ENCODE data around the gene TEX261. TPM values are rescaled to one million over a fixed set of nuclear protein-coding genes. Genes with fewer than 3 reads are reported as not detected.

TEX261 gene
- total RNA-seq, 1 donor from 2014 or later, result 36.4 TPM

- ATAC-seq, result no peak
- peak; percentile 10 for DNase-seq (ENCODE audit: low spot score)
Measured at GRCh38 chr2:70983506-70984227, 11.0 kb downstream of the TEX261 start.

- ATAC-seq (no peak), DNase-seq (ENCODE audit: low spot score) (peak; percentile 23)
Measured at GRCh38 chr2:70982971-70983370, 11.7 kb downstream of the TEX261 start.

- DNase-seq (ENCODE audit: low spot score), result peak; percentile 37
- no peak for ATAC-seq
Measured at GRCh38 chr2:70981866-70982810, 12.5 kb downstream of the TEX261 start.

GRCh38 chr2:70981421-70981820 is 13.3 kb downstream of the TEX261 start:
- ATAC-seq (no peak), DNase-seq (ENCODE audit: low spot score) (no peak)

- ATAC-seq (no peak), DNase-seq (ENCODE audit: low spot score) (peak; percentile 39)
Measured at GRCh38 chr2:70979626-70980025, 15.0 kb downstream of the TEX261 start.

- ATAC-seq, result no peak
- no peak for DNase-seq (ENCODE audit: low spot score)
Measured at GRCh38 chr2:70979180-70979488, 15.5 kb downstream of the TEX261 start.

- peak; percentile 88 for ATAC-seq
- peak; percentile 74 for DNase-seq (ENCODE audit: low spot score)
Measured at GRCh38 chr2:70978341-70979179, 16.1 kb downstream of the TEX261 start, which contains the start of gene ANKRD53. TSS of gene ANKRD53 (plus strand) at chr2:70978630. CDS start at chr2:70978646, 16 bp downstream.

GRCh38 chr2:70977605-70978205 is 17.0 kb downstream of the TEX261 start:
- ATAC-seq, result peak; percentile 8
- peak; percentile 47 for DNase-seq (ENCODE audit: low spot score)

- peak; percentile 29 for DNase-seq (ENCODE audit: low spot score)
Measured at GRCh38 chr2:70975237-70975636, 19.4 kb downstream of the TEX261 start.

GRCh38 chr2:70974592-70974991 is 20.1 kb downstream of the TEX261 start:
- DNase-seq (ENCODE audit: low spot score) (peak; percentile 14), ATAC-seq (no peak)

More at GRCh38 chr2:70975237-70975636, 19.4 kb downstream of the TEX261 start:
- no peak for ATAC-seq

- ATAC-seq (no peak), DNase-seq (ENCODE audit: low spot score) (no peak)
Measured at GRCh38 chr2:70967189-70967588, 27.5 kb downstream of the TEX261 start.

GRCh38 chr2:70966681-70967080 is 28.0 kb downstream of the TEX261 start:
- DNase-seq (ENCODE audit: low spot score) (peak; percentile 16), ATAC-seq (no peak)

- ATAC-seq (no peak), DNase-seq (ENCODE audit: low spot score) (peak; percentile 19)
Measured at GRCh38 chr2:70965506-70965905, 29.2 kb downstream of the TEX261 start.

- ATAC-seq, result peak; percentile 85
- peak; percentile 54 for DNase-seq (ENCODE audit: low spot score)
Measured at GRCh38 chr2:70964596-70965386, 29.9 kb downstream of the TEX261 start.

- DNase-seq (ENCODE audit: low spot score) (no peak), ATAC-seq (no peak)
Measured at GRCh38 chr2:70964133-70964532, 30.5 kb downstream of the TEX261 start.

- no peak for ATAC-seq
- DNase-seq (ENCODE audit: low spot score), result peak; percentile 37
Measured at GRCh38 chr2:70962885-70963878, 31.5 kb downstream of the TEX261 start.

- ATAC-seq (no peak), DNase-seq (ENCODE audit: low spot score) (peak; percentile 37)
Measured at GRCh38 chr2:70962211-70962884, 32.3 kb downstream of the TEX261 start.

- DNase-seq (ENCODE audit: low spot score), result no peak
- ATAC-seq, result no peak
Measured at GRCh38 chr2:70961648-70961994, 33.1 kb downstream of the TEX261 start.
